GM21515 (cell line): ENCODE results near the gene CTSO.
"Not testable (repeated sequence)": the region's sequence is repeated elsewhere in the genome, so short reads cannot be mapped to it uniquely, and the experiment has no call there.

Experiments used
- ATAC-seq: cut with Tn5 transposase; IDR thresholded peaks from one replicate; pipeline ENCODE4 v1.9.1; 2021; ENCODE audit not compliant: unreplicated experiment

The CTSO gene

DNA sequence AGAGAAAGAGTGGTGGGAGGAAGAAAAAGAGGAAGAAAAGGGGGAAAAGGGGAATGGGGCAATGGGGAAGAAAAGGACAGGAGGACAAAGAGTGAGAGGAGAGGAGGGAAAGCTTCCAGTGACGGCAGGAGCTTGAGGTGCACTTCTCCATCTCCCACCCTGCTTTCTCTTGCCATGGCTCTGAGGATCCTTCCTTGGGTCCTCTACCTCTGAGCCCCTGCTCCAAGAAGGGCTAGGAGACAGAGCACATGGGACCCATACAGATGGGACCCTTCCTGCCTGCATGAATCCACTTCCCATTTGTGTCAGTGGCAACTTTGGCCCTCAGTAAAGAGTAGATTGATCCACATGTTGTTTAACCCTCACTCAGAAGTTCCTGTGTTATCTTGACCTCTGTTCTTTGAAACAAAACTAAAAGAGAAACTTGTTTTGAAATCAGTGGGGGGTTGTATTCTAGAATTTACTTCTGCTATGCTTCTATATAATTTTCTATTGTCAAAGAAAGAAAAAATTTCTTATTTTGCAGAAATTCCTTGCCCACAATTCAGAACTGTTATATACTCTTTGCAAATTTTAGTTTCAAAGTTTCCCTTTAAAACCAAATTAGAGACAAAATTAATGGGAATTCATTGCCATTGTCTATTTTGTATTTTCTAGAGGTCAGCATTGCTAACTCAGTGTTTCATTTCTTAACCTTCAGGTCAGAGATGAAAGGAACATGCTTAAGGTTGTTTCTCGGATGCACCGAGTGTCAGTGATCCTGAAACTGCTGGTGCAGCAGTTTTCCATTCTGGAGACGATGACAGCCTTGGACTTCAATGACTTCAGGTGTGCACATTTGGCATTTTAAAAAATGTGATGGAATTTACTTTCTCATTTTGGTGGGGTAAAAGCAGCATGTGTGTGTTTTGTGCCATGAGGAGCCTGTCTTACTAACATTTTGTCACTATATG is 45.2 kb downstream of the CTSO start:
- ATAC-seq, result peak; percentile 67

- no peak for ATAC-seq
These were observed 46.1 kb downstream of the CTSO start for GRCh38 chr4:155907556-155907955.

DNA sequence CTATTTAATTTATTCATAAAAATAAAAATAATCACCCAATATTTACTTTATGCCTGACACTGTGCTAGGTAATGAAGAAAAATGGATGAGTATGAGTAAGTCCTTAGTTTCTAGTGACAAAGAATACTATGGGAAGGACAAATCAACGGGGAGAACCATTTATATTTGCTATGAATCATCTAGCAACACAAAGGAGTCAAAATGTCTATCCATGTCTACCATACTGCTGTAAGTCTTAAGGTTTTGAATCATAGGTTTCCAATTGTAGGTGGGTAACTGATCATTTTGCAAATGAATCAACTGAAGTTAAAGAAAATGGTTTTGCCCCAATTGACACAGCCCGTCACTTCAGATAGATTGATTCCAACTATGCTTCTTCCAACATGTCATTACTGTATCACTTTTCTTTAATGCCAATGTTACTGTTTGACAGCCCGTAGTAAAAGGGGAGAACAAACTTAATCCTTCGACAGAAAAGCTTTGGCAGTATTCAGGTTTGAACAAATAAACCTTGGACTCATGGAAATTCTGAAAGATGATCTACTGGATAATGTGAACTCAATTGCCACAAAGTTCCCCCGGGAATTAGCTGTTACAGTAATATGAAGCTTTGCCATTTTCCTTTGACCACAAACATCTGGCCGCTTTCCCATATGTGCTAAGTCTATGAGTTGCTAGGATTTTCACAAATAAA is 47.0 kb downstream of the CTSO start:
- ATAC-seq, result no peak

- ATAC-seq, result no peak
These were observed 49.3 kb downstream of the CTSO start for GRCh38 chr4:155904331-155904730.

DNA sequence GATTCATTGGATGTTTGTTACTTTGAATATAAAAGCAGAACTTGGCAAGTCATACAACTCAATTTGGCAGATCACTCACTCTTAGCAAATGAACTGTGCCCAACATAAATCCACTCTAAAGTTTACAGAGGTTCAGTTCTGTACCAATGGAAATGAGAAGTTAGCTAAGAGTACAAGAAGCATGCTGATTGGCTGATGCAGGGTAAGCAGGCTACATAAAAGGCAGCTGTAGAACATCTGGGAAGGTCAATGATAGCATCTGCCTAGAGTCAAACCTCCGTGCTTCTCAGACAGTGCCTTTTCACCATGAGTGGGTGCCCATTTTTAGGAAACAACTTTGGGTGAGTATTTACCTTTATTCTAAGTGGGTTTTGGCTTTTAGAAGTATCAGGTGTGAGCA is 50.2 kb downstream of the CTSO start, which contains the start of gene TDO2:
TDO2 (plus strand) TSS at position 244 of the 400 bp plus-strand sequence; CDS start at position 307, 63 bp downstream.
- no peak for ATAC-seq

- no peak for ATAC-seq
These were observed 52.7 kb downstream of the CTSO start for GRCh38 chr4:155901013-155901412.

GRCh38 chr4:155900381-155900780 is 53.3 kb downstream of the CTSO start:
- ATAC-seq, result no peak

DNA sequence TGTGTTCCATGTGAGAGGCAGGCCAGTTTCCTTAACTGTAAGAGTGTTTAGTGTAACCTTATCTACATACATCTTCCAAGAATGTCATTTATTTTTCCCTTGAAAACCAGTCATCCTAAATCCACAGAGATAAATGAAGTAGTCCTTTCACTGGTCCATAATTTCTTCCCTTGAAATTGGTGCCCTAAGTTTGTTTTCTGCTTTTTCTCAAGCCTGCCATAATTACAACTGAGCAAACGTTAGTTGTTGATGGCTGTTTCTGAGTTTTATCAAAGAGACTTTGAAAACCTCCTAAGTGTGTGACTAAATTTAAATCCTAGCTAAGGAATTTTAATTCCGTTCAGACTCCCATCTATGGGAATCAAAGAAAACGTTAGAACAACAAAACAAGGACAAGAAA is 53.8 kb downstream of the CTSO start:
- ATAC-seq, result no peak

- ATAC-seq, result not testable (repeated sequence)
These were observed 55.3 kb downstream of the CTSO start for GRCh38 chr4:155898371-155898770.

GRCh38 chr4:155891058-155891457 is 62.6 kb downstream of the CTSO start:
- no peak for ATAC-seq

DNA sequence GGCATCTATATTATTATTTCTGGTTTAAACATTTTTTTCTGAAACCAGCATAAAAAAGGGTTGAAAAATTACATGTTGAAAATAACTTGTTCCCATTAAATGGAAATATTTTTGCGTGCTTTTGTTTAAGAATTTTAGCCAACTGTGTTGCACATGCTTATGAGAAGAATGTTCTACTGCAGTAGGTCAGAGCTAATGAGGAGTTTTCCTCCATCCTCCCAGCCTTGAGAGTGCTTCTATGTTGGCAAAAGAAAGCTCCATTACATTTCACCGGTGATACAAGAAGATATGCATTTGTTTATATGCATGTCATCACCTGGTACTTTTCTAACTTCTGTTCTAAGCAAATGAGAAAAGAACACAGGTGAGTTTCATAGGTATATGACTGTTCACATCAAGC is 63.7 kb downstream of the CTSO start:
- ATAC-seq, result no peak

- ATAC-seq, result peak; percentile 87
These were observed 64.5 kb downstream of the CTSO start for GRCh38 chr4:155889031-155889793.

GRCh38 chr4:155887847-155888570 is 65.7 kb downstream of the CTSO start:
- no peak for ATAC-seq

DNA sequence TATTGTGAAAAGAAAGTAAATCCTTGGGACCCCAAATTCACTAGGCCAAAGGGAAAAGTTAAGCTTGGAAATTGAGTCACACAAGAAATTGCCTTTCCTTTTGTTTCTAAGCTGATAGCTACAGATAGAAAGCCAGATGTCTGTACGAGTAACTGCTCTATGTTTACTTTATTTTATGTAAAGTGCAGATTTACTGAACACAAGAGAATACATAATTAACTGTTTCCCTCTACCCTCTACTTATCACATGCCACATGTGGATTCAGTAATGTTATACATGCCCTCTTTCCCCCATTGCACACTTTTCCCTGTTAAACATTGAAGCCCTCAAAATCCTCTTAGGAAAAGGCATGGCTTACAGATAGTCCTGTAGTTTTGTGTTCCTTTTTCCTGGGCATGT is 66.6 kb downstream of the CTSO start:
- ATAC-seq, result no peak

DNA sequence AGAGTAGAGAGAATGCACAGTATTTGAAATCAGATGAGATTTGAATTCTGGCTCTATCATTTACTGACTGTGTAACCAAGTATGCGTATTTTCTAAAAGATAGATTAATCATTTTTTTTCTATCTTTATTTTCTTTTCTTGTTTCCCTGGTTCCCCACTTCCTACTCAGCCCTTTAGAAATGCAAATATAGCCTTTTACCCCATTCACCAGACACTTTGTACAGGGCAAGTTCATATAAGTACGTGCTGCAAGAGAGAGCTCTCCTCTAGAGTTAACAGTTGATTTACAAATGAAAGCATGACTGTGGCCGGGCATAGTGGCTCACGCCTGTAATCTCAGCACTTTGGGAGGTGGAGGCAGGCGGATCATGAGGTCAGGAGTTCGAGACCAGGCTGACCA is 68.0 kb downstream of the CTSO start:
- ATAC-seq, result no peak

DNA sequence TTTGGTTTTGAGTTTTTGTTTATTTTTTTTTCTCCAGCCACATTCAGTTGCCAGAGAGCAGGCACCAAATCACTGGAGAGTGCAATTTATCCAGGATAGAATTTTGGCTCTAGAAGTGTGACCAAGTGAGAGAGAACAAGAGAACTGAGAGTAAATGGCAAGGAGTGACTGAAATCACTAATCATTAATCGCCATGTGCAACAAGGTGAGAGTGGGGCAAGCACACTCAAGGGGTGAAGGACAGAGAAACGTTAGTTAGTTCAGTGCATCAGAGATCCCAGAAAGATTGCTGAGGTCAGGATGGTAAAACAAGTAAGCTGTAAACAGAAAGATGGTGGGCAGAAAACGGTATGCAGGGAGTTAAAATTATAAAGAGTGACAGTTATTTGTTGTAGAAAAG is 69.8 kb downstream of the CTSO start:
- no peak for ATAC-seq

- ATAC-seq, result no peak
These were observed 72.1 kb downstream of the CTSO start for GRCh38 chr4:155881555-155881954.

GRCh38 chr4:155879767-155880166 is 73.9 kb downstream of the CTSO start:
- ATAC-seq, result no peak

GRCh38 chr4:155878611-155879010 is 75.1 kb downstream of the CTSO start:
- ATAC-seq, result no peak

DNA sequence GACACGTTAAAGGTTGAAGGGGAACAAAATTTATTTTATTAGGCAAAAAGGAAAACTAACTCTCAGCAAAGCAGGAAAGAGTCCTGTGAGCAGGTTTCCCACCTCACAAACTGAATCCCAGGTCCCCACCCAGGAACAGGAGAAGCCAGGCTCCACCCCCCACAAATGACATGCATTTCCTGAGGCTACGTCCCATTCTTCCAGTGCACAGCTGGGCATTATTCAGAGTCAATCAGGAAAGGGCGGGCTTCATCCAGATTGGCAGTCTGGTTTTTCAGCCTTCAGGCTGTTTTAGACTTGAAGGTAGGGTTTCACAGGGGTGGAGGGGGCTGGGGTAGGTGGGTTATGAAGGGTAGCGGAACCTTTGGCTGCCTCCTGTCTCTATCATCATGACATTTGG is 75.7 kb downstream of the CTSO start:
- ATAC-seq, result no peak

DNA sequence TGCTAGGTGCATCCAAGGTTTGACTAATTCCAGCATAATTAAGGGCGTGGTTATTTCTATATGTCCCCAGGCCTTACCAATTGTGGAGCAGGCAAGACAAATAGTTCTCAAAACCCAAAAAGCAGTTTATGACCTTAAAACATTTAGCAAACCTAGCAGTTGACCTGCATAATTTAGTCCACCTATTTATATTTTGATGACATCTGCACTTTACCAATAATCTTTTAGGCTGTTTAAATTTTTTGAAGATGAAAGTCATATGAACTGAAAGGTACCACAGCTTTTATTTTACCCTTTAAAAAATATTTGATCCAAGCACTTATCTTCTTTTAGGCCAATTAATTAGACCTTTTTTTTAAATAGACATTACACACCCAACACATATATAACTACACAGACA is 77.8 kb downstream of the CTSO start:
- ATAC-seq, result no peak
